ENCODE measurements around the gene OLFML2A. TPM values are rescaled to one million over a fixed set of nuclear protein-coding genes. Genes with fewer than 3 reads are reported as not detected.
"Not testable (repeated sequence)": the region's sequence is repeated elsewhere in the genome, so short reads cannot be mapped to it uniquely, and the experiment has no call there.

OLFML2A gene
- total RNA-seq, 2 donors from 2014 or later = 19.4 to 24.6 TPM

DNA sequence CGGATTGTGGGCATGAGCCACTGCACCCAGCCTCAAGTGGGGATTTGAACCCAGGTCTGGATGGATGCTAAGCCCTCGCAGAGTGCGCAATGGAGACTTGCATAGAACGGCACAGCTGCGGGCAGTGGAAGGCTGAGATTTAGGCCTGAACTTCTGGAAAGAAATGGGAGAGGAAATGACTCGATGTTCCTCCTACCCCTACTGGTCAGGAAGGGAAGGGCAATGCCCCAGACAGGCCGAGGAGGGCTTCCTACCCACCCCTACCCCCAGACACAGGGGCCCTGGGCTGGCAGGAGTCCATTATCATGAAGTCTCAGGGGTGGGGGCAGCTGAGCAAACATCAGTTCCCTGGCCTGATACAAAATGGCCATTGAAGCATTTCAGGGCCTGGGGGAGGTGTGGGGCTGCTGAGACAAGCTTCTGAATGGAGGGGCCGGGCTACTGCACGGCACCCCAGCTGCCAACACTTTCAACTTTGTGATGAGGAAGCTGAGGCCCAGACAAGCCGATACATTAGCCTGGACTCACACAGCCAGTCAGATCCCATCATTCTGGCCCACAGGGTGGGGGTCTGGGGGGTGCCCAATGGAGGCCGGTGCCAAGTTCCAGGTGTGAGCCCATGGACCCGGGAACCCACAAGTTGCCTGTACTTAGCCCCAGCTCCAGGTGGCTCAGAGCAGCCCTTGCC lies 62.8 kb downstream of the OLFML2A start:
- peak in 1 of 2 donors; percentile 18 for ATAC-seq
- no peak for DNase-seq
- intact Hi-C loops (cut with DNase I) = no loop called here

- ATAC-seq = no peak
- DNase-seq = no peak
- intact Hi-C loops (cut with DNase I) = no loop called here
Measured at GRCh38 chr9:124840300-124840833, 63.4 kb downstream of the OLFML2A start.

- intact Hi-C loops (cut with DNase I) = no loop called here
- ATAC-seq = no peak
- peak; percentile 5 for DNase-seq
Measured at GRCh38 chr9:124841075-124841821, 64.3 kb downstream of the OLFML2A start.

- ATAC-seq = no peak
- intact Hi-C loops (cut with DNase I) = no loop called here
- DNase-seq = no peak
Measured at GRCh38 chr9:124843456-124844034, 66.6 kb downstream of the OLFML2A start.

DNA sequence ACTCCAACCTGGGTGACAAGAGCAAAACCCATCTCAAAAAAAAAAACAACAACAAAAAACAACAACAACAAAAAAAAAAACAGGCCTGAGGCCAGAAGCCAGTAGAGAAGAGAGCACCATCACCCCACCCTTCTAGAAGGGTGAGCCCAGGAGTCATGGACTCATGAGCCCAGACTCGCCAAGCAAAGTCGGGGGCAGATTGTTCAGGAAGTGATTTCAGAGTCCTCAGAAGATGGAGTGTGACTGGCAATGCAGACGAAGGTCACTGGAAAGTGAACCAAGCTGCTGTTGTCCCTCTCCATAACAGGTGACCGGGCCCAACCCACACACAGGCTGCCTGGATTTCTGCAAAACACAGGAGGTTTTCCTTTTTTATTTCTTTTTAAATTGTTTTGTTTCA lies 67.4 kb downstream of the OLFML2A start:
- intact Hi-C loops (cut with DNase I) = no loop called here
- DNase-seq (no peak), ATAC-seq (no peak)

DNA sequence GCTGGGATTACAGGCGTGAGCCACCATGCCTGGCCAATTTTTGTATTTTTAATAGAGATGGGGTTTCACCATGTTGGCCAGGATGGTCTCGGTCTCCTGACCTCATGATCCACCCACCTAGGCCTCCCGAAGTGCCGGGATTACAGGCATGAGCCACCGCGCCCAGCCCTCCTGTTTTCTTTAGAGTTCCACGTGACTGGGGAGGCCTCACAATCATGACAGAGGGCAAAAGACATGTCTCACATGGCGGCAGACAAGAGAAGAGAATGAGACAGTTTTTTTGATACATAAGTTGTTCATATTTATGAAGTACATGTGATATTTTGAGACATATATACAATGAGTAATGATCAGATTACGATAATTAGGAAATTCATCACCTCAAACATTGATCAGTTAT lies 69.5 kb downstream of the OLFML2A start:
- ATAC-seq; intact Hi-C loops (cut with DNase I): not testable (repeated sequence)

GRCh38 chr9:124846969-124847368 lies 70.0 kb downstream of the OLFML2A start:
- intact Hi-C loops (cut with DNase I) = no loop called here
- ATAC-seq (no peak), DNase-seq (no peak)

More for the DNA sequence above, 69.5 kb downstream of the OLFML2A start:
- DNase-seq = peak; percentile 6

DNA sequence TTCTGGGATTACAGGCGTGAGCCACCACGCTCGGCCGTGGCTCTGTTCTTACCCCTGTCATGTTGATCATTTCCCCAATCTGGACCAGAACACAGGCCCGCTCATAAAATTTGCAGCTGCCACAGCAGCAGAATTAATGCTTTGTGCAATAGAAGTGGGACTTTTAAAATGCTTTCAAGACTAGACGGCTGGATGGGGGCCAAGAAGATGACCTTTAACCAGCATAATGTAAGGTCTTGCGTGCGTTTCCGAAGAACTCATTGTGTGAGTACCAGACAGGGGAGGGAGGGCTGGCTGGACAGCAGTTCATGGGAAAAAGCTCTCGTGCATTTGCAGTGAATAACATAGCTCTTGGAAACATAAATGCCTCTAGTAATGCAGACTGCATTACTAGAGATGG lies 72.9 kb downstream of the OLFML2A start:
- intact Hi-C loops (cut with DNase I) = no loop called here
- ATAC-seq (no peak), DNase-seq (no peak)

DNA sequence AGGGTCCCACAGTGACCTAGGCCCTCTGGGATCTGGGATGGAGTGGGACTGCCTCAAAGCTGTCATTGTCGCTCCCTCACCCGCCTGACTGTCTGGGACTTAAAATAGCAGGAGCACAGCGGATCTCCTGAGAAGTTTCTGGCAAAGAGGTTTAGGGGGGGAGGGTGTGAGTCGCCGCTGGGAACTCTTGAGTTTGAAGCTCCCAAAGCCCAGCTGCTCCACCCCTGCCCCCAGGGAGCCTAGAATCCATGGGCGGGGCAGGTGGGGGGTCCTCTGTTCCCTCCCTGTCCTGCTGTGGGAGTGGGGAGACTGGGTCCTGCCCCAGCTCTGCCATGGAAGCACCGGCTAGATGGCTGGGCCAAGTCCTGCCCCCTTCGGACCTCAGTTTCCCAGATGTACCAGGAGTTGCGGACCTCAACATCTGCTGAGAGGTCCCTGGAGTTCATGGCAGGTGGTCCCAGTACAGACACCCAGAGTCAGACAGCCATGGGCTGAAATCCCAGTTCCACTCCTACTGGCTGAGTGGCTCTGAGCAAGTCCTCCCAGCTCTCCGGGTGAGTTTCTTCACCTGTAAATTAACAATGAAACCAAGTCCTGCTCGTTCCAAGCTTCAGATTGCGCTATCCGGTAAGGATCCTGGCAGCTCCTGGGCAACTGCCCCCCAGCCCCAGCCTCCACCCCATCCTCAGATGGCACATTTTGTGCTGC lies 75.3 kb downstream of the OLFML2A start:
- ATAC-seq (peak; percentile 35 to 41), DNase-seq (no peak)
- intact Hi-C loops (cut with DNase I) = loop anchor here in 1 of 2 donors (2.0 kb wide), 1 partner anchor 79 kb away; no protein-coding TSS in a partner anchor

DNA sequence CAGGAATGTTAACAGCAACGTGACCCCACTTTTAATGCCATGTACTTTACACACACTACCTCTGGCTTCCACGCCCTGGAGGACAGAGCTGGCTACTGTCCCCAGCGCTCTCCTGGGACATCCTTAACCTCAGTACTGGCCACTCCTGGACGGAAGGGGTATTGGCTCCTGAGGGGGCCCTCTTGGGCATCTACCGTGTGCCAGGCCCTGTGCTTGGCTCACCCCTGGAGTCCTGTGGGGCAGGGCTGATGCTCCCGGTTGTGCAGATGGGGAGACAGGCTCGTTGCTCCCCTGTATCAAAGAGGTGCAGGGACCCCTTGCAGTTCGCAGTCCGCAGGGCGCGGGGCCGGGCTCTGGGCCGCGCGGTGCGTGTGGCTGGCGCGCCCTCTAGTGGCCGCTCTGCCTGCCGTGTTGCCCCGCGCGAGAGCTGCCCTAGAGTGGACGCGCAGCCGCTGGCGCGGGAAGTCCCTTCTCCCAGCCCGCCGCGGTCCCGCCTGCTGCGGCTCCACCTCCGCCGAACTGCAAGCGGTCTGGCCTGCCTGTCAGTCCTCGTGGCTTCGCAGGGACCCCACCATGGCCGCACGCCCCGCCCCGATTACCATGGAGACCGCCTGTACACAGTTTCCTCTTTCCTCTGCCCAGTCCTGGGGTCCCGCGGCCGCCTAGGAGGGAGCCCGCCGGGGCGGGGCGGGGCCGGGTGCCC lies 76.0 kb downstream of the OLFML2A start, which contains the start of gene WDR38:
Gene WDR38 (plus strand): TSS at position 632 of the 703 bp plus-strand sequence. CDS start 72 bp downstream, outside the sequence.
- intact Hi-C loops (cut with DNase I) = loop anchor here (1.0 to 2.0 kb wide), 2 partner anchors 79 to 80 kb away; no protein-coding TSS in a partner anchor
- ATAC-seq = peak; percentile 89 to 92

GRCh38 chr9:124853605-124854143 lies 76.7 kb downstream of the OLFML2A start:
- intact Hi-C loops (cut with DNase I) = loop anchor here (1.0 to 2.0 kb wide), 2 partner anchors 79 to 81 kb away; no protein-coding TSS in a partner anchor
- DNase-seq (no peak), ATAC-seq (no peak)

More for the DNA sequence above, 76.0 kb downstream of the OLFML2A start, which contains the start of gene WDR38:
- peak; percentile 84 for DNase-seq

DNA sequence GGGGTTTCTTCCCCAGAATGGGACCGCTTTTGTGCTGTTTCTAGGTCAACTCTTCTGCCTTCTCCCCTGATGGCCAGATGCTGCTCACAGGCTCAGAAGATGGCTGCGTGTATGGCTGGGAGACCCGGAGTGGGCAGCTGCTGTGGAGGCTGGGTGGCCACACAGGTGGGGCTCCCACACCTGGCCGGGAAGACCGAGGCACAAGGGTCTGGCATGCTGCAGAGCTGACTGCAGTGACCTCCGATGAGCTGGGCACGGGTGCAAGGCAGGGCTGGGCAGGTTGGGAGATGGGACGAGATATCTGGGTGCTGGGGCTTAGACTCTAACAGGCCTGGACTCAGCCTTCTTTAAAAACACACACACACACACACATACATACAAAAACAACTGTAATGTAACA lies 77.2 kb downstream of the OLFML2A start:
- ATAC-seq = no peak
- intact Hi-C loops (cut with DNase I) = no loop called here
- no peak for DNase-seq

DNA sequence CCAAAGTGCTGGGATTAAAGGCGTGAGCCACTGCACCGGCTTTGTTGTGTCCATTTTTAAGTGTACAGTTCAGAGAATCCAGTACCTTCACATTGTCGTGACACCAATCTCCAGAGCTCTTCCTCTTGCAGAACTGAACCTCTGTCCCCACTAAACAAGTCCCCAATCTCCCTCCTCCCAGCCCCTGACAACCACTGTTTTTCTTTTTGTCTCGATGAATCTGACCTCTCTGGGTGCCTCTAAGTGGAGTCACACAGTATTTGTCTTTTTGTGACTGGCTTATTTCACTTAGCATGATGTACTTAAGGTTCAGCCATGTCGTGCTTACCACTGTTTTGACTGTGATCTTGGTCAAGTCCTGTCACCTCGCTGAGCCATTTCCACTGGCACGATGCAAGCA lies 77.9 kb downstream of the OLFML2A start:
- intact Hi-C loops (cut with DNase I) = no loop called here

GRCh38 chr9:124855566-124855943 lies 78.6 kb downstream of the OLFML2A start:
- no peak for DNase-seq
- ATAC-seq = no peak
- intact Hi-C loops (cut with DNase I) = no loop called here

More for the DNA sequence above, 77.9 kb downstream of the OLFML2A start:
- DNase-seq (no peak), ATAC-seq (no peak)

GRCh38 chr9:124855944-124856765 lies 79.2 kb downstream of the OLFML2A start:
- DNase-seq (no peak), ATAC-seq (no peak)
- intact Hi-C loops (cut with DNase I) = no loop called here

- intact Hi-C loops (cut with DNase I) = no loop called here
- no peak for ATAC-seq
- DNase-seq = no peak
Measured at GRCh38 chr9:124857533-124858162, 80.7 kb downstream of the OLFML2A start.
